HepG2 (cell line): ENCODE results near the gene STK32C. TPM values are rescaled to one million over a fixed set of nuclear protein-coding genes. Genes with fewer than 3 reads are reported as not detected.

ENCODE experiments used
- ATAC-seq: fragments of 200-7000 bp; cut with Tn5 transposase; 3 replicates; pipeline ENCODE4 v1.9.1; 2020; ENCODE audit warnings: mild to moderate bottlenecking, moderate library complexity
- BruUV-seq: library from RNA; stranded (reverse); fragments of 400-500 nt; replicated peaks from 2 replicates; lab custom pipeline; 2021; lab: Mats Ljungman, UMichigan
- CTCF ChIA-PET: fragments of 300-600 bp; formaldehyde crosslinking; extraction: SDS; loops from one replicate; lab custom pipeline; 2021; ENCODE audit warnings: low total read pairs, inconsistent platforms, low intra/inter-chr PET ratio; lab: Yijun Ruan, JAX
- POLR2A ChIA-PET: fragments of 350-600 bp; sonication (Branson Sonifier 250); formaldehyde crosslinking; loops from one replicate; lab custom pipeline; 2020; ENCODE audit warnings: antibody characterized with exemption, inconsistent platforms; lab: Yijun Ruan, JAX
- DNase-seq: peaks from one replicate; pipeline ENCODE4 v3.0.0-alpha.2; 2015; ENCODE audit warnings: low spot score
- FAIRE-seq: peaks from 3 replicates; lab custom pipeline; 2011; peaks lifted over from hg19 to GRCh38; lab: Jason Lieb, UNC
- H2AFZ ChIP-seq: one replicate; pipeline ENCODE4 v1.6.1; 2011; ENCODE audit warnings: low read length, inconsistent platforms
- H3K27ac ChIP-seq: fragments of 300-600 bp; 3 replicates; pipeline ENCODE4 v1.8.0; 2011; ENCODE audit warnings: mixed run types, mild to moderate bottlenecking, mixed read lengths, low read length, inconsistent platforms; ENCODE audit not compliant: insufficient read depth; ENCODE audit errors: extremely low read length
- H3K27me3 ChIP-seq, 2 experiments: fragments of 200-600 bp in 1 of 2; 2 replicates in 1 of 2; 3 replicates in 1 of 2; pipeline versions ENCODE4 v1.6.0 to v1.8.0; 2011; ENCODE audit warnings: low read length in 2 of 2, mild to moderate bottlenecking in 2 of 2, moderate library complexity in 2 of 2, inconsistent platforms in 1 of 2; ENCODE audit not compliant: insufficient read depth in 2 of 2, control insufficient read depth in 1 of 2
- H3K36me3 ChIP-seq, 2 experiments: fragments of 200-600 bp in 1 of 2; replicated peaks in 1 of 2; 2 replicates in 1 of 2; 3 replicates in 1 of 2; pipeline versions ENCODE4 v1.5.1 to v1.8.0; 2011; ENCODE audit warnings: low read length in 2 of 2, inconsistent platforms in 1 of 2; ENCODE audit not compliant: insufficient read depth in 2 of 2, control insufficient read depth in 1 of 2
- H3K4me1 ChIP-seq: 2 replicates; pipeline ENCODE4 v1.5.1; 2012; ENCODE audit warnings: low read length, inconsistent platforms; ENCODE audit not compliant: insufficient read depth
- H3K4me2 ChIP-seq: 2 replicates; pipeline ENCODE4 v1.6.0; 2011; ENCODE audit warnings: low read depth, low read length, inconsistent platforms
- H3K4me3 ChIP-seq, 3 experiments: fragments of 200-600 bp in 1 of 3; sonication (generic), shearing (Covaris generic) in 1 of 3; replicated peaks in 1 of 3; 2 replicates each; pipeline ENCODE4 v1.5.1; 2011 to 2016; ENCODE audit warnings: low read length in 3 of 3, inconsistent platforms in 2 of 3, low read depth in 2 of 3, mild to moderate bottlenecking in 2 of 3, control low read depth in 1 of 3, mixed read lengths in 1 of 3; ENCODE audit not compliant: insufficient read depth in 1 of 3
- H3K79me2 ChIP-seq: one replicate; pipeline ENCODE4 v1.6.1; 2011; ENCODE audit warnings: low read length, inconsistent platforms; ENCODE audit not compliant: insufficient read depth
- H3K9ac ChIP-seq: 2 replicates; pipeline ENCODE4 v1.6.0; 2011; ENCODE audit warnings: mild to moderate bottlenecking, low read depth, low read length, inconsistent platforms; ENCODE audit not compliant: insufficient read depth
- H3K9me3 ChIP-seq: 2 replicates; pipeline ENCODE4 v1.5.1; 2012; ENCODE audit warnings: mild to moderate bottlenecking, low read length
- H4K20me1 ChIP-seq: 2 replicates; pipeline ENCODE4 v1.6.0; 2011; ENCODE audit warnings: inconsistent platforms, mild to moderate bottlenecking, low read length, moderate library complexity; ENCODE audit not compliant: insufficient read depth
- KLF16 ChIP-seq, 2 experiments: sonication (generic) in 1 of 2; formaldehyde crosslinking in 1 of 2; IDR thresholded peaks; 2 replicates each; pipeline versions ENCODE4 v1.6.1 to v1.8.0; 2016 to 2023; ENCODE audit warnings: missing genetic modification reagents in 2 of 2, missing compliant biosample characterization in 1 of 2
- MBNL3 ChIP-seq: fragments of 250-450 bp; sonication (Bioruptor Pico); conservative IDR thresholded peaks from 2 replicates; pipeline ENCODE4 v1.8.0; 2022; ENCODE audit warnings: mild to moderate bottlenecking, inconsistent platforms
- PRPF4 ChIP-seq: fragments of 200-400 bp; formaldehyde crosslinking; IDR thresholded peaks from 2 replicates; pipeline ENCODE4 v1.6.1; 2016; ENCODE audit warnings: low read length, low read depth; ENCODE audit not compliant: poor library complexity, severe bottlenecking
- ZNF235 ChIP-seq: sonication (generic); formaldehyde crosslinking; IDR thresholded peaks from 2 replicates; pipeline ENCODE4 v1.8.1; 2023; ENCODE audit warnings: mild to moderate bottlenecking, missing genetic modification reagents, borderline replicate concordance
- ZNF652 ChIP-seq: IDR thresholded peaks from 2 replicates; pipeline ENCODE4 v1.6.1; 2016; ENCODE audit warnings: low read depth, borderline replicate concordance
- WGBS: methylation state at CpG from one replicate; pipeline ENCODE4 v1.1.6; 2017; ENCODE audit warnings: low lambda C conversion rate; 5-methylcytosine and 5-hydroxymethylcytosine counted together
- in situ Hi-C: cut with HindIII; loops from 2 replicates; pipeline ENCODE4 v1.10.0; 2017; ENCODE audit warnings: low pct_unique_long_range_greater_than_20kb; ENCODE audit not compliant: extremely low pct_ligation_motif_present
- intact Hi-C: fragments of 100-400 bp; cut with micrococcal nuclease; formaldehyde crosslinking; loops from one replicate; pipeline ENCODE4 v1.10.0; 2022; ENCODE audit not compliant: unreplicated experiment
- polyA plus RNA-seq, 8 experiments: library from polyadenylated mRNA; depleted of rRNA in 3 of 8; stranded (reverse) in 7 of 8; unstranded in 1 of 8; fragments of >200 nt; fragmentation: Illumina TruSeq in 4 of 8; extraction: Trizol in 4 of 8; gene quantifications; 2 replicates each; pipeline versions ENCODE4 v1.2.1 to v1.2.3, GENCODE V29; 2011 to 2016; ENCODE audit warnings: low read depth in 4 of 8, missing spikeins in 1 of 8, mixed read lengths in 1 of 8; ENCODE audit not compliant: insufficient read depth in 1 of 8
- total RNA-seq, 5 experiments: library from RNA; depleted of rRNA; stranded (reverse); fragments of >200 nt; fragmentation: Illumina TruSeq; extraction: Trizol; gene quantifications; 2 replicates each; pipeline ENCODE4 v1.2.3, GENCODE V29; 2016; ENCODE audit warnings: low read depth in 1 of 5
- TF ChIP-seq, protein P1 (sequence below): sonication (generic); formaldehyde crosslinking; IDR thresholded peaks from 2 replicates; pipeline ENCODE4 v1.5.0; 2020; ENCODE audit warnings: mild to moderate bottlenecking, missing genetic modification reagents, borderline replicate concordance
- TF ChIP-seq, protein P2 (sequence below): sonication (generic); formaldehyde crosslinking; IDR thresholded peaks from 2 replicates; pipeline ENCODE4 v1.5.0; 2020; ENCODE audit warnings: mild to moderate bottlenecking, missing genetic modification reagents, moderate library complexity

Gene STK32C
- total and polyA plus RNA-seq, 2 of the 13 experiments (the other 11 are each of a cell fraction or from before 2014, with no cell fraction given), result 10.9 to 19.4 TPM

DNA sequence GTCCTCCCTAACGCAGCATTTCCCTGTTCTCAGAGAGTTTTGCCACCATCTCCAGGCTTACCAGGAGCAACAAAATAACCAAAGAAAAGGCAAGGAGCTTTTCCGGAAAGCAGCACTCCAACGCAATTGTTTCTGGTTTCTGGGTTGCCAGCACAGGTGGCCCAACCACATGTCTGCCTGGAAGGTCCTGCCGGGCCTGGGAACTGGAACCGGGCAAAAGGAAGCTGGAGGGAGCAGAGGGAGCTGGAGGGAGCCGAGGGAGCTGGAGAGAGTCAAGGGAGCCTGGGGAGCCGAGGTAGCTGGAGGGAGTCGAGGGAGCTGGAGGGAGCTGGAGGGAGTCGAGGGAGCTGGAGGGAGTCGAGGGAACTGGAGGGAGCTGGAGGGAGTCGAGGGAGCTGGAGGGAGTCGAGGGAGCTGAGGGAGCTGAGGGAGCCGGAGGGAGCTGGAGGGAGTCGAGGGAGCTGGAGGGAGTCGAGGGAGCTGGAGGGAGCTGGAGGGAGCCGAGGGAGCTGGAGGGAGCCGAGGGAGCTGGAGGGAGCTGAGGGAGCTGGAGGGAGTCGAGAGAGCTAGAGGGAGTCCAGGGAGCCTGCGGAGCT, 54.6 kb downstream of the STK32C start (continued):
- TF ChIP-seq, protein P1, sequence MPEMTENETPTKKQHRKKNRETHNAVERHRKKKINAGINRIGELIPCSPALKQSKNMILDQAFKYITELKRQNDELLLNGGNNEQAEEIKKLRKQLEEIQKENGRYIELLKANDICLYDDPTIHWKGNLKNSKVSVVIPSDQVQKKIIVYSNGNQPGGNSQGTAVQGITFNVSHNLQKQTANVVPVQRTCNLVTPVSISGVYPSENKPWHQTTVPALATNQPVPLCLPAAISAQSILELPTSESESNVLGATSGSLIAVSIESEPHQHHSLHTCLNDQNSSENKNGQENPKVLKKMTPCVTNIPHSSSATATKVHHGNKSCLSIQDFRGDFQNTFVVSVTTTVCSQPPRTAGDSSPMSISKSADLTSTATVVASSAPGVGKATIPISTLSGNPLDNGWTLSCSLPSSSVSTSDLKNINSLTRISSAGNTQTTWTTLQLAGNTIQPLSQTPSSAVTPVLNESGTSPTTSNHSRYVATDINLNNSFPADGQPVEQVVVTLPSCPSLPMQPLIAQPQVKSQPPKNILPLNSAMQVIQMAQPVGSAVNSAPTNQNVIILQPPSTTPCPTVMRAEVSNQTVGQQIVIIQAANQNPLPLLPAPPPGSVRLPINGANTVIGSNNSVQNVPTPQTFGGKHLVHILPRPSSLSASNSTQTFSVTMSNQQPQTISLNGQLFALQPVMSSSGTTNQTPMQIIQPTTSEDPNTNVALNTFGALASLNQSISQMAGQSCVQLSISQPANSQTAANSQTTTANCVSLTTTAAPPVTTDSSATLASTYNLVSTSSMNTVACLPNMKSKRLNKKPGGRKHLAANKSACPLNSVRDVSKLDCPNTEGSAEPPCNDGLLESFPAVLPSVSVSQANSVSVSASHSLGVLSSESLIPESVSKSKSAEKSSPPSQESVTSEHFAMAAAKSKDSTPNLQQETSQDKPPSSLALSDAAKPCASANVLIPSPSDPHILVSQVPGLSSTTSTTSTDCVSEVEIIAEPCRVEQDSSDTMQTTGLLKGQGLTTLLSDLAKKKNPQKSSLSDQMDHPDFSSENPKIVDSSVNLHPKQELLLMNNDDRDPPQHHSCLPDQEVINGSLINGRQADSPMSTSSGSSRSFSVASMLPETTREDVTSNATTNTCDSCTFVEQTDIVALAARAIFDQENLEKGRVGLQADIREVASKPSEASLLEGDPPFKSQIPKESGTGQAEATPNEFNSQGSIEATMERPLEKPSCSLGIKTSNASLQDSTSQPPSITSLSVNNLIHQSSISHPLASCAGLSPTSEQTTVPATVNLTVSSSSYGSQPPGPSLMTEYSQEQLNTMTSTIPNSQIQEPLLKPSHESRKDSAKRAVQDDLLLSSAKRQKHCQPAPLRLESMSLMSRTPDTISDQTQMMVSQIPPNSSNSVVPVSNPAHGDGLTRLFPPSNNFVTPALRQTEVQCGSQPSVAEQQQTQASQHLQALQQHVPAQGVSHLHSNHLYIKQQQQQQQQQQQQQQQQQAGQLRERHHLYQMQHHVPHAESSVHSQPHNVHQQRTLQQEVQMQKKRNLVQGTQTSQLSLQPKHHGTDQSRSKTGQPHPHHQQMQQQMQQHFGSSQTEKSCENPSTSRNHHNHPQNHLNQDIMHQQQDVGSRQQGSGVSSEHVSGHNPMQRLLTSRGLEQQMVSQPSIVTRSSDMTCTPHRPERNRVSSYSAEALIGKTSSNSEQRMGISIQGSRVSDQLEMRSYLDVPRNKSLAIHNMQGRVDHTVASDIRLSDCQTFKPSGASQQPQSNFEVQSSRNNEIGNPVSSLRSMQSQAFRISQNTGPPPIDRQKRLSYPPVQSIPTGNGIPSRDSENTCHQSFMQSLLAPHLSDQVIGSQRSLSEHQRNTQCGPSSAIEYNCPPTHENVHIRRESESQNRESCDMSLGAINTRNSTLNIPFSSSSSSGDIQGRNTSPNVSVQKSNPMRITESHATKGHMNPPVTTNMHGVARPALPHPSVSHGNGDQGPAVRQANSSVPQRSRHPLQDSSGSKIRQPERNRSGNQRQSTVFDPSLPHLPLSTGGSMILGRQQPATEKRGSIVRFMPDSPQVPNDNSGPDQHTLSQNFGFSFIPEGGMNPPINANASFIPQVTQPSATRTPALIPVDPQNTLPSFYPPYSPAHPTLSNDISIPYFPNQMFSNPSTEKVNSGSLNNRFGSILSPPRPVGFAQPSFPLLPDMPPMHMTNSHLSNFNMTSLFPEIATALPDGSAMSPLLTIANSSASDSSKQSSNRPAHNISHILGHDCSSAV (CRISPR knock-in tag), result no peak

DNA sequence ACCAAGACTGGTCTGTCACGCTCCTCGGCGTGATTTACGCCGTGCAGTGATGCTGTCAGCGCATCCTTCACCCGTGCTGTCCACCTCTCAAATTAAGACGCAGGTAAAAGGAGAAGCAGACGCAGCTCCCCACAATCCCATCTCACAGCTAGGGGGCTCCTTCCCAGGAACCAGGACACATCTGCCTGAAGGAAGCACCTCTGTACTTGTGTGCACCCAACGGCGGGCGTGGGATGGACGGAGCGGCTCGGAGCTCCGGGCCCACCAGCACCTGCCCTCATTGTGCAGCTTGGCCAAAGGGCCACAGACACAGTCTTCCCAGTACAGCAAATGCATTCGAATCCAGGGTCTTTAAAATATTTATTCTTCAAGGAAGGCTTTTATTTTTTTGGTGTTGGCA, 55.3 kb downstream of the STK32C start:
- H3K4me2 ChIP-seq, result peak overlapping the region; percentile 47
- H3K27ac ChIP-seq, result peak overlapping the region; percentile 41
- peaks cover 44% of the 10 kb centered on the region for H3K4me1 ChIP-seq
- FAIRE-seq (no peak), DNase-seq (no peak), ATAC-seq (no peak)
- H3K4me3 ChIP-seq, result no peak overlapping the region; a peak in 1 of 6 replicates
- POLR2A ChIA-PET, result interaction anchor here (1.0 kb wide), 1 partner anchor 30 kb away, joined by 3 read pairs; no protein-coding TSS in a partner anchor
- H3K9me3 ChIP-seq, result no peaks in the 10 kb centered on the region
- no peaks in the 10 kb centered on the region for H3K36me3 ChIP-seq
- H3K79me2 ChIP-seq, result no peaks in the 10 kb centered on the region
- in situ Hi-C loops (no loop called here), intact Hi-C loops (no loop called here)
- H2AFZ ChIP-seq, result no peak overlapping the region
- H3K9ac ChIP-seq, result no peak overlapping the region
- no TSS peak for BruUV-seq
- 93% methylated on average over 16 of the region's 17 CpGs for WGBS
- no peaks in the 10 kb centered on the region for H4K20me1 ChIP-seq
- TF ChIP-seq ZNF652 (CRISPR knock-in tag), result no peak
- no peak for TF ChIP-seq ZNF235 (CRISPR knock-in tag)
- TF ChIP-seq, protein P2, sequence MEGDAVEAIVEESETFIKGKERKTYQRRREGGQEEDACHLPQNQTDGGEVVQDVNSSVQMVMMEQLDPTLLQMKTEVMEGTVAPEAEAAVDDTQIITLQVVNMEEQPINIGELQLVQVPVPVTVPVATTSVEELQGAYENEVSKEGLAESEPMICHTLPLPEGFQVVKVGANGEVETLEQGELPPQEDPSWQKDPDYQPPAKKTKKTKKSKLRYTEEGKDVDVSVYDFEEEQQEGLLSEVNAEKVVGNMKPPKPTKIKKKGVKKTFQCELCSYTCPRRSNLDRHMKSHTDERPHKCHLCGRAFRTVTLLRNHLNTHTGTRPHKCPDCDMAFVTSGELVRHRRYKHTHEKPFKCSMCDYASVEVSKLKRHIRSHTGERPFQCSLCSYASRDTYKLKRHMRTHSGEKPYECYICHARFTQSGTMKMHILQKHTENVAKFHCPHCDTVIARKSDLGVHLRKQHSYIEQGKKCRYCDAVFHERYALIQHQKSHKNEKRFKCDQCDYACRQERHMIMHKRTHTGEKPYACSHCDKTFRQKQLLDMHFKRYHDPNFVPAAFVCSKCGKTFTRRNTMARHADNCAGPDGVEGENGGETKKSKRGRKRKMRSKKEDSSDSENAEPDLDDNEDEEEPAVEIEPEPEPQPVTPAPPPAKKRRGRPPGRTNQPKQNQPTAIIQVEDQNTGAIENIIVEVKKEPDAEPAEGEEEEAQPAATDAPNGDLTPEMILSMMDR (CRISPR knock-in tag), result peak; percentile 16; the same call in 1 of the 2 replicates
- no peak for TF ChIP-seq PRPF4
- TF ChIP-seq MBNL3, result no peak
- TF ChIP-seq KLF16 (CRISPR knock-in tag; IDR thresholded peaks at IDR 0.05), result no peak
- TF ChIP-seq, all 625 proteins: peak for 1
- H3K27me3 ChIP-seq, result no peaks in the 10 kb centered on the region
- CTCF ChIA-PET, result no interaction called here
